Neural progenitor cell (in vitro differentiated cells): Measurements from ENCODE around the gene AGT. TPM values are rescaled to one million over a fixed set of nuclear protein-coding genes. Genes with fewer than 3 reads are reported as not detected.
A peak's percentile ranks its signal among the peaks of the same experiment; 100 is the strongest.

Experiments used
- DNase-seq: peaks from one replicate; pipeline ENCODE4 v3.0.0-alpha.2; 2016; ENCODE audit warnings: low spot score
- H2AFZ ChIP-seq: fragments of 200-600 bp; sonication (generic); replicated peaks from 2 replicates; pipeline ENCODE4 v1.6.1; 2016; ENCODE audit warnings: antibody characterized with exemption
- H3F3A ChIP-seq: fragments of 200-600 bp; sonication (generic); 2 replicates; pipeline ENCODE4 v1.6.1; 2016; ENCODE audit warnings: antibody characterized with exemption, low read depth
- H3K27ac ChIP-seq: fragments of 200-600 bp; sonication (generic); 2 replicates; pipeline ENCODE4 v1.5.1; 2016; ENCODE audit warnings: mild to moderate bottlenecking
- H3K27me3 ChIP-seq: fragments of 200-600 bp; sonication (generic); 2 replicates; pipeline ENCODE4 v1.6.1; 2016; ENCODE audit warnings: mild to moderate bottlenecking, moderate library complexity
- H3K36me3 ChIP-seq: fragments of 200-600 bp; sonication (generic); 2 replicates; pipeline ENCODE4 v1.5.1; 2016
- H3K4me1 ChIP-seq: fragments of 200-600 bp; sonication (generic); 2 replicates; pipeline ENCODE4 v1.6.1; 2016; ENCODE audit warnings: mixed run types
- H3K4me2 ChIP-seq: fragments of 200-600 bp; sonication (generic); 2 replicates; pipeline ENCODE4 v1.6.1; 2016
- H3K4me3 ChIP-seq: fragments of 200-600 bp; sonication (generic); 2 replicates; pipeline ENCODE4 v1.5.1; 2016
- H3K79me2 ChIP-seq: fragments of 200-600 bp; sonication (generic); 2 replicates; pipeline ENCODE4 v1.6.1; 2016; ENCODE audit warnings: low read depth
- H3K9ac ChIP-seq: fragments of 200-600 bp; sonication (generic); 2 replicates; pipeline ENCODE4 v1.6.1; 2016
- H3K9me3 ChIP-seq: fragments of 200-600 bp; sonication (generic); 2 replicates; pipeline ENCODE4 v1.5.1; 2016; ENCODE audit warnings: low read depth
- H4K20me1 ChIP-seq: fragments of 200-600 bp; sonication (generic); 2 replicates; pipeline ENCODE4 v1.6.1; 2016; ENCODE audit warnings: low read depth
- H3K27ac Mint-ChIP-seq: 3 replicates; pipeline ENCODE4 v1.8.0; 2021; ENCODE audit warnings: mixed read lengths
- H3K27me3 Mint-ChIP-seq: 2 replicates; pipeline ENCODE4 v1.8.0; 2022; ENCODE audit warnings: low read depth, mild to moderate bottlenecking, inconsistent platforms, moderate library complexity, mixed read lengths; ENCODE audit not compliant: insufficient read depth
- H3K36me3 Mint-ChIP-seq: 3 replicates; pipeline ENCODE4 v1.8.0; 2021; ENCODE audit warnings: mixed read lengths
- H3K4me1 Mint-ChIP-seq: 3 replicates; pipeline ENCODE4 v1.8.0; 2021; ENCODE audit warnings: mixed read lengths
- H3K4me3 Mint-ChIP-seq: 3 replicates; pipeline ENCODE4 v1.8.0; 2021; ENCODE audit warnings: mild to moderate bottlenecking, moderate library complexity, mixed read lengths
- H3K9me3 Mint-ChIP-seq: 3 replicates; pipeline ENCODE4 v1.8.0; 2020; ENCODE audit warnings: mixed read lengths
- CTCF ChIP-seq: fragments of 200-600 bp; sonication (generic); IDR thresholded peaks from 2 replicates; pipeline ENCODE4 v1.5.1; 2017; ENCODE audit warnings: antibody characterized with exemption, mild to moderate bottlenecking
- EZH2 ChIP-seq: fragments of 200-600 bp; sonication (generic); IDR thresholded peaks from 2 replicates; pipeline ENCODE4 v1.6.1; 2017; ENCODE audit warnings: antibody characterized with exemption, mild to moderate bottlenecking, moderate library complexity
- EZH2phosphoT487 ChIP-seq: fragments of 200-600 bp; sonication (generic); IDR thresholded peaks from 2 replicates; pipeline ENCODE4 v1.6.1; 2017; ENCODE audit warnings: antibody characterized with exemption
- total RNA-seq: library from RNA; depleted of rRNA; stranded (reverse); fragments of >200 nt; gene quantifications from 2 replicates; pipeline ENCODE4 v1.2.3, GENCODE V29; 2015; ENCODE audit warnings: low replicate concordance

The AGT gene
- total RNA-seq, 1 donor from 2014 or later = 0.80 TPM

DNA sequence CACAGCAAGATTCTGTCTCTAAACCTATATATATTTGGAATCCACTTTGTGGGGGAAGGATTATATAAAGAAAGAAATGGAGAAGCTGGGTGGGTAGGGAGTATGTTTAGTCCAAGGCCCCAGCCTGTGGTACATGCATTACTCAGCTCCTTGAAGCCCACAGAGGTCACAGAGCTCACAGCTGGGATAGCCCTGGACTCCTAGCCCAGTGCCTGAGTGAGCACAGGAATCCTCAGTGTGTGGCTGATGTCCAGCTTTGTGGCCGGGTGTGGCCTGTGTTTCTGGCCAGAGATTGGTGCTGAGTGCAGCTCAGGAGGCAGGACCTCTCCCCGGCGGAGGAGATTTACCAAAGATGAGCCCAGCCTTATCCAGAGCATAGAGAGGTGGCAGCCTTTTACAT lies 40.9 kb upstream of the AGT start:
- Histone ChIP-seq H3K9ac (no peak overlapping the region), H3F3A (peaks cover 9% of the 10 kb centered on the region), H2AFZ (no peak overlapping the region), H3K27ac (no peak overlapping the region), H3K27me3 (no peaks in the 10 kb centered on the region), H3K4me2 (no peak overlapping the region), H3K4me1 (peaks cover 13% of the 10 kb centered on the region), H3K79me2 (no peaks in the 10 kb centered on the region), H3K9me3 (no peaks in the 10 kb centered on the region), H4K20me1 (no peaks in the 10 kb centered on the region), H3K36me3 (no peaks in the 10 kb centered on the region), H3K4me3 (no peak overlapping the region)
- no peak for TF ChIP-seq CTCF
- TF ChIP-seq EZH2 = no peak
- TF ChIP-seq EZH2phosphoT487 = no peak
- no peak overlapping the region for H3K4me3 Mint-ChIP-seq
- no peak overlapping the region for H3K27ac Mint-ChIP-seq
- peaks cover 35% of the 10 kb centered on the region for H3K4me1 Mint-ChIP-seq
- no peak for DNase-seq
- no peaks in the 10 kb centered on the region for H3K9me3 Mint-ChIP-seq
- H3K36me3 Mint-ChIP-seq = no peaks in the 10 kb centered on the region
- peaks cover 16% of the 10 kb centered on the region for H3K27me3 Mint-ChIP-seq

- H3K9me3 ChIP-seq = no peaks in the 10 kb centered on the region
- H3K9me3 Mint-ChIP-seq = no peaks in the 10 kb centered on the region
- DNase-seq = peak; percentile 76
- no peak overlapping the region for H3K9ac ChIP-seq
- no peaks in the 10 kb centered on the region for H3K36me3 ChIP-seq
- peak overlapping the region; percentile 66 for H2AFZ ChIP-seq
- no peak overlapping the region for H3K27ac ChIP-seq
- peaks cover 9% of the 10 kb centered on the region for H3F3A ChIP-seq
- H3K36me3 Mint-ChIP-seq = no peaks in the 10 kb centered on the region
- H3K4me1 Mint-ChIP-seq = peaks cover 46% of the 10 kb centered on the region
- H3K4me2 ChIP-seq = peak overlapping the region; percentile 58
- TF ChIP-seq CTCF = no peak
- TF ChIP-seq EZH2phosphoT487 = no peak
- TF ChIP-seq EZH2 = no peak
- no peaks in the 10 kb centered on the region for H4K20me1 ChIP-seq
- no peaks in the 10 kb centered on the region for H3K27me3 ChIP-seq
- H3K27ac Mint-ChIP-seq = peak overlapping the region; percentile 94
- H3K4me3 ChIP-seq = no peak overlapping the region
- peaks cover 16% of the 10 kb centered on the region for H3K27me3 Mint-ChIP-seq
- H3K4me1 ChIP-seq = peaks cover 18% of the 10 kb centered on the region
- no peaks in the 10 kb centered on the region for H3K79me2 ChIP-seq
- H3K4me3 Mint-ChIP-seq = peak overlapping the region; percentile 65
Observed at GRCh38 chr1:230753586-230754251, 39.8 kb upstream of the AGT start.

- H3K4me1 ChIP-seq = peaks cover 18% of the 10 kb centered on the region
- no peaks in the 10 kb centered on the region for H3K9me3 ChIP-seq
- H3K9ac ChIP-seq = no peak overlapping the region
- peak overlapping the region; percentile 94 for H3K27ac Mint-ChIP-seq
- H3K9me3 Mint-ChIP-seq = no peaks in the 10 kb centered on the region
- peaks cover 9% of the 10 kb centered on the region for H3F3A ChIP-seq
- no peak overlapping the region for H3K27ac ChIP-seq
- no peaks in the 10 kb centered on the region for H4K20me1 ChIP-seq
- no peaks in the 10 kb centered on the region for H3K27me3 ChIP-seq
- no peaks in the 10 kb centered on the region for H3K36me3 ChIP-seq
- peak overlapping the region; percentile 66 for H2AFZ ChIP-seq
- peak overlapping the region; percentile 27 for H3K4me3 Mint-ChIP-seq
- H3K4me1 Mint-ChIP-seq = peaks cover 51% of the 10 kb centered on the region
- no peak for TF ChIP-seq EZH2phosphoT487
- TF ChIP-seq EZH2 = no peak
- no peak for TF ChIP-seq CTCF
- H3K4me3 ChIP-seq = no peak overlapping the region
- no peaks in the 10 kb centered on the region for H3K36me3 Mint-ChIP-seq
- no peak overlapping the region for H3K4me2 ChIP-seq
- no peaks in the 10 kb centered on the region for H3K79me2 ChIP-seq
- no peak for DNase-seq
- H3K27me3 Mint-ChIP-seq = peaks cover 12% of the 10 kb centered on the region
Observed at GRCh38 chr1:230753191-230753585, 39.3 kb upstream of the AGT start.
